GM12878 (cell line): ENCODE measurements around the gene MAP4K2. TPM values are rescaled to one million over a fixed set of nuclear protein-coding genes. Genes with fewer than 3 reads are reported as not detected.

Experiments
- E2F8 ChIP-seq: fragments of 450-650 bp; IDR thresholded peaks from 2 replicates; pipeline ENCODE4 v1.6.1; 2018; ENCODE audit warnings: mild to moderate bottlenecking, low read depth, moderate library complexity; ENCODE audit not compliant: partially characterized antibody
- KAT2A ChIP-seq: conservative IDR thresholded peaks from 2 replicates; pipeline ENCODE4 v1.6.1; 2011; ENCODE audit warnings: low read depth, low read length; ENCODE audit not compliant: control insufficient read depth
- MEF2B ChIP-seq: fragments of 450-650 bp; IDR thresholded peaks from 2 replicates; pipeline ENCODE4 v1.6.1; 2018; ENCODE audit warnings: mild to moderate bottlenecking, moderate library complexity; ENCODE audit not compliant: partially characterized antibody, poor library complexity, severe bottlenecking
- POLR2A ChIP-seq: IDR thresholded peaks from 2 replicates; pipeline ENCODE4 v1.6.1; 2011; ENCODE audit warnings: low read depth, mild to moderate bottlenecking, low read length
- polyA plus RNA-seq, 11 experiments: library from polyadenylated mRNA; depleted of rRNA in 4 of 11; unstranded in 6 of 11; stranded (reverse) in 5 of 11; fragments of >200 nt; fragmentation: Nextera tagmentation in 4 of 11; fragmentation: Illumina TruSeq in 1 of 11; extraction: Ambion mirVana in 4 of 11; extraction: Trizol in 1 of 11; gene quantifications; 1 replicate in 1 of 11; 2 replicates in 10 of 11; pipeline versions ENCODE4 v1.2.1 to v1.2.3, GENCODE V29; 2011 to 2016; ENCODE audit warnings: inconsistent platforms in 2 of 11, missing spikeins in 2 of 11, low read depth in 1 of 11
- total RNA-seq, 4 experiments: library from RNA; depleted of rRNA in 3 of 4; stranded (reverse); fragments of >200 nt in 3 of 4; fragmentation: Illumina TruSeq in 1 of 4; extraction: Trizol in 1 of 4; gene quantifications; 2 replicates each; pipeline versions ENCODE4 v1.2.1 to v1.2.3, GENCODE V29; 2013 to 2021
- TF ChIP-seq, protein P1 (sequence below): IDR thresholded peaks from 2 replicates; pipeline ENCODE4 v1.6.1; 2012; ENCODE audit warnings: mild to moderate bottlenecking, low read depth, low read length
- TF ChIP-seq, protein P2 (sequence below): fragments of 450-650 bp; IDR thresholded peaks from 2 replicates; pipeline ENCODE4 v1.6.1; 2016; ENCODE audit warnings: mild to moderate bottlenecking, moderate library complexity, borderline replicate concordance

MAP4K2 gene
- total and polyA plus RNA-seq, 10 of the 15 experiments (the other 5 are each of a cell fraction or from before 2014, with no cell fraction given): 0.98 to 78.1 (median 48.9) TPM

GRCh38 chr11:64837887-64838351 is 34.9 kb upstream of the MAP4K2 start (continued):
- TF ChIP-seq, protein P1, sequence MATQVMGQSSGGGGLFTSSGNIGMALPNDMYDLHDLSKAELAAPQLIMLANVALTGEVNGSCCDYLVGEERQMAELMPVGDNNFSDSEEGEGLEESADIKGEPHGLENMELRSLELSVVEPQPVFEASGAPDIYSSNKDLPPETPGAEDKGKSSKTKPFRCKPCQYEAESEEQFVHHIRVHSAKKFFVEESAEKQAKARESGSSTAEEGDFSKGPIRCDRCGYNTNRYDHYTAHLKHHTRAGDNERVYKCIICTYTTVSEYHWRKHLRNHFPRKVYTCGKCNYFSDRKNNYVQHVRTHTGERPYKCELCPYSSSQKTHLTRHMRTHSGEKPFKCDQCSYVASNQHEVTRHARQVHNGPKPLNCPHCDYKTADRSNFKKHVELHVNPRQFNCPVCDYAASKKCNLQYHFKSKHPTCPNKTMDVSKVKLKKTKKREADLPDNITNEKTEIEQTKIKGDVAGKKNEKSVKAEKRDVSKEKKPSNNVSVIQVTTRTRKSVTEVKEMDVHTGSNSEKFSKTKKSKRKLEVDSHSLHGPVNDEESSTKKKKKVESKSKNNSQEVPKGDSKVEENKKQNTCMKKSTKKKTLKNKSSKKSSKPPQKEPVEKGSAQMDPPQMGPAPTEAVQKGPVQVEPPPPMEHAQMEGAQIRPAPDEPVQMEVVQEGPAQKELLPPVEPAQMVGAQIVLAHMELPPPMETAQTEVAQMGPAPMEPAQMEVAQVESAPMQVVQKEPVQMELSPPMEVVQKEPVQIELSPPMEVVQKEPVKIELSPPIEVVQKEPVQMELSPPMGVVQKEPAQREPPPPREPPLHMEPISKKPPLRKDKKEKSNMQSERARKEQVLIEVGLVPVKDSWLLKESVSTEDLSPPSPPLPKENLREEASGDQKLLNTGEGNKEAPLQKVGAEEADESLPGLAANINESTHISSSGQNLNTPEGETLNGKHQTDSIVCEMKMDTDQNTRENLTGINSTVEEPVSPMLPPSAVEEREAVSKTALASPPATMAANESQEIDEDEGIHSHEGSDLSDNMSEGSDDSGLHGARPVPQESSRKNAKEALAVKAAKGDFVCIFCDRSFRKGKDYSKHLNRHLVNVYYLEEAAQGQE: no peak
- TF ChIP-seq POLR2A (no peak), KAT2A (no peak), E2F8 (no peak), MEF2B (no peak)
- TF ChIP-seq, protein P2, sequence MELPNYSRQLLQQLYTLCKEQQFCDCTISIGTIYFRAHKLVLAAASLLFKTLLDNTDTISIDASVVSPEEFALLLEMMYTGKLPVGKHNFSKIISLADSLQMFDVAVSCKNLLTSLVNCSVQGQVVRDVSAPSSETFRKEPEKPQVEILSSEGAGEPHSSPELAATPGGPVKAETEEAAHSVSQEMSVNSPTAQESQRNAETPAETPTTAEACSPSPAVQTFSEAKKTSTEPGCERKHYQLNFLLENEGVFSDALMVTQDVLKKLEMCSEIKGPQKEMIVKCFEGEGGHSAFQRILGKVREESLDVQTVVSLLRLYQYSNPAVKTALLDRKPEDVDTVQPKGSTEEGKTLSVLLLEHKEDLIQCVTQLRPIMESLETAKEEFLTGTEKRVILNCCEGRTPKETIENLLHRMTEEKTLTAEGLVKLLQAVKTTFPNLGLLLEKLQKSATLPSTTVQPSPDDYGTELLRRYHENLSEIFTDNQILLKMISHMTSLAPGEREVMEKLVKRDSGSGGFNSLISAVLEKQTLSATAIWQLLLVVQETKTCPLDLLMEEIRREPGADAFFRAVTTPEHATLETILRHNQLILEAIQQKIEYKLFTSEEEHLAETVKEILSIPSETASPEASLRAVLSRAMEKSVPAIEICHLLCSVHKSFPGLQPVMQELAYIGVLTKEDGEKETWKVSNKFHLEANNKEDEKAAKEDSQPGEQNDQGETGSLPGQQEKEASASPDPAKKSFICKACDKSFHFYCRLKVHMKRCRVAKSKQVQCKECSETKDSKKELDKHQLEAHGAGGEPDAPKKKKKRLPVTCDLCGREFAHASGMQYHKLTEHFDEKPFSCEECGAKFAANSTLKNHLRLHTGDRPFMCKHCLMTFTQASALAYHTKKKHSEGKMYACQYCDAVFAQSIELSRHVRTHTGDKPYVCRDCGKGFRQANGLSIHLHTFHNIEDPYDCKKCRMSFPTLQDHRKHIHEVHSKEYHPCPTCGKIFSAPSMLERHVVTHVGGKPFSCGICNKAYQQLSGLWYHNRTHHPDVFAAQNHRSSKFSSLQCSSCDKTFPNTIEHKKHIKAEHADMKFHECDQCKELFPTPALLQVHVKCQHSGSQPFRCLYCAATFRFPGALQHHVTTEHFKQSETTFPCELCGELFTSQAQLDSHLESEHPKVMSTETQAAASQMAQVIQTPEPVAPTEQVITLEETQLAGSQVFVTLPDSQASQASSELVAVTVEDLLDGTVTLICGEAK: no peak
